CD14-positive monocyte (primary cell): ENCODE results near the gene OTUB1. TPM values are rescaled to one million over a fixed set of nuclear protein-coding genes. Genes with fewer than 3 reads are reported as not detected.
A peak's percentile ranks its signal among the peaks of the same experiment; 100 is the strongest.

ENCODE experiments used
- DNase-seq, 3 donors: peaks; one replicate each; pipeline ENCODE4 v3.0.0-alpha.2; 2011 to 2022
- H2AFZ ChIP-seq: 2 replicates; pipeline ENCODE4 v1.6.0; 2012; ENCODE audit warnings: mild to moderate bottlenecking, low read depth, low read length, inconsistent platforms; ENCODE audit not compliant: insufficient read depth, poor library complexity, severe bottlenecking
- H3K27ac ChIP-seq, 2 donors: 1 replicate in 1 of 2; 2 replicates in 1 of 2; pipeline ENCODE4 v1.5.1; 2012 to 2013; ENCODE audit warnings: low read length in 2 of 2, control low read depth in 1 of 2, inconsistent platforms in 1 of 2, low read depth in 1 of 2, mild to moderate bottlenecking in 1 of 2
- H3K27me3 ChIP-seq, 2 donors: one replicate each; pipeline versions ENCODE4 v1.6.0 to v1.6.1; 2011 to 2013; ENCODE audit warnings: low read length in 2 of 2; ENCODE audit not compliant: control insufficient read depth in 2 of 2, insufficient read depth in 2 of 2
- H3K36me3 ChIP-seq, 2 donors: replicated peaks in 1 of 2; 1 replicate in 1 of 2; 2 replicates in 1 of 2; pipeline versions ENCODE4 v1.5.1 to v1.6.1; 2012 to 2013; ENCODE audit warnings: low read length in 2 of 2, control low read depth in 1 of 2, inconsistent platforms in 1 of 2, mild to moderate bottlenecking in 1 of 2; ENCODE audit not compliant: insufficient read depth in 2 of 2, control insufficient read depth in 1 of 2
- H3K4me1 ChIP-seq, 2 donors: 1 replicate in 1 of 2; 2 replicates in 1 of 2; pipeline versions ENCODE4 v1.5.1 to v1.6.1; 2012 to 2013; ENCODE audit warnings: low read length in 2 of 2, control low read depth in 1 of 2, inconsistent platforms in 1 of 2, mild to moderate bottlenecking in 1 of 2, moderate library complexity in 1 of 2; ENCODE audit not compliant: insufficient read depth in 2 of 2, control insufficient read depth in 1 of 2
- H3K4me2 ChIP-seq: replicated peaks from 2 replicates; pipeline ENCODE3; 2012; ENCODE audit warnings: low read length, moderate library complexity, mild to moderate bottlenecking; ENCODE audit not compliant: poor library complexity, severe bottlenecking; ENCODE audit errors: extremely low read depth
- H3K4me3 ChIP-seq, 3 experiments: fragments of 200-600 bp in 1 of 3; sonication (generic) in 1 of 3; replicated peaks in 1 of 3; 1 replicate in 2 of 3; 2 replicates in 1 of 3; pipeline ENCODE4 v1.5.1; 2011 to 2013; ENCODE audit warnings: low read length in 3 of 3, mild to moderate bottlenecking in 3 of 3, control low read depth in 2 of 3, low read depth in 2 of 3, inconsistent platforms in 1 of 3, moderate library complexity in 1 of 3
- H3K79me2 ChIP-seq: 2 replicates; pipeline ENCODE4 v1.6.0; 2012; ENCODE audit warnings: mild to moderate bottlenecking, control low read depth, inconsistent platforms, low read length, moderate library complexity; ENCODE audit not compliant: insufficient read depth
- H3K9ac ChIP-seq: 2 replicates; pipeline ENCODE4 v1.6.0; 2017; ENCODE audit warnings: low read length, mild to moderate bottlenecking; ENCODE audit not compliant: insufficient read depth, poor library complexity, severe bottlenecking
- H3K9me3 ChIP-seq, 2 donors: replicated peaks in 1 of 2; 1 replicate in 1 of 2; 2 replicates in 1 of 2; pipeline versions ENCODE4 v1.5.1 to v1.6.1; 2012 to 2013; ENCODE audit warnings: low read length in 2 of 2, control low read depth in 1 of 2; ENCODE audit not compliant: control insufficient read depth in 1 of 2, insufficient read depth in 1 of 2
- H4K20me1 ChIP-seq: 2 replicates; pipeline ENCODE4 v1.6.0; 2012; ENCODE audit warnings: mild to moderate bottlenecking, low read length, control low read depth, moderate library complexity; ENCODE audit not compliant: insufficient read depth
- H3K27ac Mint-ChIP-seq, 7 donors: one replicate each; pipeline ENCODE4 v1.8.0; 2020; ENCODE audit warnings: mild to moderate bottlenecking in 7 of 7, mixed read lengths in 7 of 7, moderate library complexity in 6 of 7, inconsistent platforms in 2 of 7
- H3K27me3 Mint-ChIP-seq, 3 donors: one replicate each; pipeline ENCODE4 v1.8.0; 2021 to 2022; ENCODE audit warnings: low read depth in 3 of 3, mild to moderate bottlenecking in 3 of 3, mixed read lengths in 3 of 3, moderate library complexity in 3 of 3, inconsistent platforms in 1 of 3
- H3K36me3 Mint-ChIP-seq, 2 donors: one replicate each; pipeline ENCODE4 v1.8.0; 2020; ENCODE audit warnings: mixed read lengths in 2 of 2, inconsistent platforms in 1 of 2, mild to moderate bottlenecking in 1 of 2
- H3K4me1 Mint-ChIP-seq: one replicate; pipeline ENCODE4 v1.8.0; 2020; ENCODE audit warnings: mild to moderate bottlenecking, mixed read lengths
- H3K4me3 Mint-ChIP-seq, 2 donors: one replicate each; pipeline ENCODE4 v1.8.0; 2020; ENCODE audit warnings: mild to moderate bottlenecking in 2 of 2, mixed read lengths in 2 of 2, moderate library complexity in 1 of 2
- H3K9me3 Mint-ChIP-seq, 7 donors: one replicate each; pipeline ENCODE4 v1.8.0; 2020 to 2022; ENCODE audit warnings: mixed read lengths in 7 of 7, mild to moderate bottlenecking in 6 of 7, moderate library complexity in 6 of 7, inconsistent platforms in 2 of 7
- WGBS: methylation state at CpG from one replicate; pipeline ENCODE4 v1.1.5; 2013; ENCODE audit warnings: missing lambda C conversion rate; ENCODE audit not compliant: insufficient coverage; 5-methylcytosine and 5-hydroxymethylcytosine counted together
- intact Hi-C, 2 donors: fragments of 100-400 bp; cut with micrococcal nuclease; formaldehyde crosslinking; loops; one replicate each; pipeline versions ENCODE4 v1.15.0 to v1.15.1; 2023
- polyA plus RNA-seq, 3 donors: library from polyadenylated mRNA; depleted of rRNA in 1 of 3; unstranded in 2 of 3; stranded (reverse) in 1 of 3; fragments of 300-500 nt in 2 of 3; fragments of >200 nt in 1 of 3; fragmentation: Illumina TruSeq in 2 of 3; gene quantifications; 1 replicate in 2 of 3; 2 replicates in 1 of 3; pipeline ENCODE4 v1.2.3, GENCODE V29; 2012 to 2021
- TF ChIP-seq, protein P1 (sequence below): fragments of 200-600 bp; IDR thresholded peaks from one replicate; pipeline ENCODE4 v1.8.0; 2022; ENCODE audit warnings: antibody characterized with exemption, mild to moderate bottlenecking

OTUB1 gene
- polyA plus RNA-seq, 3 donors: 131 to 170 (median 140) TPM

DNA sequence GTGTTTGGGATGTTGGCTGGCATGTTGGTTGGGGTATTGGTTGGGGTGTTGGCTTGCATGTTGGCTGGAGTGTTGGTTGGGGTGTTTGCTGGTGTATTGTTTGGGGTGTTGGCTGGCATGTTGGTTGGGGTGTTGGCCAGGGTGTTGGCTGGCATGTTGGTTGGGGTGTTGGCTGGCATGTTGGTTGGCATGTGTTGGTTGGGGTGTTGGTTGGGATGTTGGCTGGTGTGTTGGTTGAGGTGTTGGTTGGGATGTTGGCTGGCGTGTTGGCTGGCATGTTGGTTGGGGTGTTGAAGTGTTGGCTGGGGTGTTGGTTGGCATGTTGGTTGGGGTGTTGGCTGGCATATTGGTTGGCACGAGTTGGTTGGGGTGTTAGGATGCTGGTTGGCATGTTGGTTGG is 24.5 kb downstream of the OTUB1 start:
- H3K4me3 ChIP-seq: no peak overlapping the region
- Mint-ChIP-seq H3K4me3 (no peak overlapping the region), H3K27ac (peak overlapping the region in 1 of 7 donors; percentile 42), H3K4me1 (peaks cover 17% of the 10 kb centered on the region), H3K27me3 (peaks cover 23 to 39% (median 24%) of the 10 kb centered on the region in 3 donors), H3K9me3 (peaks cover 9 to 18% (median 13%) of the 10 kb centered on the region in 7 donors), H3K36me3 (no peaks in the 10 kb centered on the region)
- no peak overlapping the region for H2AFZ ChIP-seq
- DNase-seq: no peak
- 100% methylated on average over 2 of the region's 2 CpGs for WGBS
- no peak overlapping the region for H3K9ac ChIP-seq
- H3K4me1 ChIP-seq: peaks cover 17 to 19% of the 10 kb centered on the region in 2 donors
- H3K36me3 ChIP-seq: no peaks in the 10 kb centered on the region
- TF ChIP-seq, protein P1, sequence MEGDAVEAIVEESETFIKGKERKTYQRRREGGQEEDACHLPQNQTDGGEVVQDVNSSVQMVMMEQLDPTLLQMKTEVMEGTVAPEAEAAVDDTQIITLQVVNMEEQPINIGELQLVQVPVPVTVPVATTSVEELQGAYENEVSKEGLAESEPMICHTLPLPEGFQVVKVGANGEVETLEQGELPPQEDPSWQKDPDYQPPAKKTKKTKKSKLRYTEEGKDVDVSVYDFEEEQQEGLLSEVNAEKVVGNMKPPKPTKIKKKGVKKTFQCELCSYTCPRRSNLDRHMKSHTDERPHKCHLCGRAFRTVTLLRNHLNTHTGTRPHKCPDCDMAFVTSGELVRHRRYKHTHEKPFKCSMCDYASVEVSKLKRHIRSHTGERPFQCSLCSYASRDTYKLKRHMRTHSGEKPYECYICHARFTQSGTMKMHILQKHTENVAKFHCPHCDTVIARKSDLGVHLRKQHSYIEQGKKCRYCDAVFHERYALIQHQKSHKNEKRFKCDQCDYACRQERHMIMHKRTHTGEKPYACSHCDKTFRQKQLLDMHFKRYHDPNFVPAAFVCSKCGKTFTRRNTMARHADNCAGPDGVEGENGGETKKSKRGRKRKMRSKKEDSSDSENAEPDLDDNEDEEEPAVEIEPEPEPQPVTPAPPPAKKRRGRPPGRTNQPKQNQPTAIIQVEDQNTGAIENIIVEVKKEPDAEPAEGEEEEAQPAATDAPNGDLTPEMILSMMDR: no peak
- no peaks in the 10 kb centered on the region for H3K79me2 ChIP-seq
- H3K9me3 ChIP-seq: peaks cover 0 to 15% of the 10 kb centered on the region in 2 donors
- no peak overlapping the region for H3K4me2 ChIP-seq
- H4K20me1 ChIP-seq: no peaks in the 10 kb centered on the region
- no peak overlapping the region for H3K27ac ChIP-seq
- peaks cover 0 to 29% of the 10 kb centered on the region in 2 donors for H3K27me3 ChIP-seq
- intact Hi-C loops: no loop called here

DNA sequence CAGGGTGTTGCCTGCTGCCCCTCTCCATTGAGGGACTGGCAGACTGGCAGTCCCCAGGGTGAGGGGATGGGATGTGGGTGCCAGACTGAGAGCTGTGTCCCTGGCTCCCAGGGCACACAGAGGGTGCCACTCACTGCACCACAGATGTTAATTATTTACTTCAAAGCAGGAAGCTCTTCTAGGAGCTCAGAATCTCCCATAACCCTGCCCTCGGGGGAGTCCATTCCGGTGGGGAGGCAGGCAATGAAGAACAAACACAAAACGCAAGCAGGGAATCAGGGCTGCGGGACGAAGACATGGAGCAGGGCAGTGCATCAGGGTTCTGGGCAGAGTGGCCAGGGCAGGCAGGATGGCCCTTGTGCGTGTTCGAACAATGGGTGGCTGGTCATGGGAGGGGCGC is 25.1 kb downstream of the OTUB1 start:
- TF ChIP-seq, protein P1: no peak
- no peak overlapping the region for H3K4me3 ChIP-seq
- H3K79me2 ChIP-seq: no peaks in the 10 kb centered on the region
- Mint-ChIP-seq H3K4me1 (peaks cover 17% of the 10 kb centered on the region), H3K9me3 (peaks cover 9 to 18% (median 13%) of the 10 kb centered on the region in 7 donors), H3K27me3 (peaks cover 17 to 33% (median 18%) of the 10 kb centered on the region in 3 donors), H3K4me3 (no peak overlapping the region), H3K27ac (peak overlapping the region in 1 of 7 donors; percentile 57), H3K36me3 (no peaks in the 10 kb centered on the region)
- no peak overlapping the region for H3K9ac ChIP-seq
- H3K27me3 ChIP-seq: peaks cover 0 to 23% of the 10 kb centered on the region in 2 donors
- intact Hi-C loops: no loop called here
- no peak overlapping the region for H2AFZ ChIP-seq
- peaks cover 0 to 15% of the 10 kb centered on the region in 2 donors for H3K9me3 ChIP-seq
- no peak for DNase-seq
- no peaks in the 10 kb centered on the region for H4K20me1 ChIP-seq
- WGBS: 96% methylated on average over 7 of the region's 8 CpGs
- H3K4me1 ChIP-seq: peaks cover 17 to 19% of the 10 kb centered on the region in 2 donors
- H3K36me3 ChIP-seq: no peaks in the 10 kb centered on the region
- H3K4me2 ChIP-seq: no peak overlapping the region
- H3K27ac ChIP-seq: no peak overlapping the region
